Measurements from ENCODE around the gene CRTAC1. TPM values are rescaled to one million over a fixed set of nuclear protein-coding genes. Genes with fewer than 3 reads are reported as not detected.

The CRTAC1 gene
- total RNA-seq, 1 donor from 2014 or later, result 0.66 TPM

DNA sequence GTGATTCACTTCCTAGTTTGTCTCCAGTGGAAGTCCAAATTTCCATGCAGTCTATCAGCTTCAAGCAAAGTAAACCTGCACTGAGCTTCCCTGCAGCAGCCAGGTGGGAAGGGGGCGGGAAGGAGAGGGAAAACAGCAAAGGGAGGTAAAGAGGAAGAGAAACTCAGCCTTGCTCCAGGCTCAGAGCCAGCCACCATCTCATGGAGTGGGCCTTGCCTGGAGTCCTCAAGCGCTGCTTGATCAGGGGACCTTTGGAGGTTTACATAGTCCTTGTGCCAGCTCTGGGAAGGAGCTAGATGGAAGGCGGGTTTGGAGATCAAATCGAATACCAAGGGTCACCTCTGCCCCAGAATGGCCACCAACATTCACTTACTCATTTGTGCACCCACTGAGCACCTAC, 7.4 kb downstream of the CRTAC1 start:
- no peaks in the 10 kb centered on the region for H3K4me1 Mint-ChIP-seq (ENCODE audit: low read depth, unreplicated experiment)
- Histone ChIP-seq H3K4me1 (ENCODE audit: insufficient read depth, low read length) (no peaks in the 10 kb centered on the region), H3K4me3 (ENCODE audit: insufficient read depth, low read depth, low read length) (no peak overlapping the region), H3K79me2 (ENCODE audit: insufficient read depth, low read length) (no peaks in the 10 kb centered on the region), H3K9ac (ENCODE audit: low read length) (no peak overlapping the region), H3K27ac (ENCODE audit: low read depth, low read length) (no peak overlapping the region), H2AFZ (ENCODE audit: low read depth, low read length) (no peak overlapping the region), H3K27me3 (ENCODE audit: insufficient read depth, low read length) (peaks cover 10% of the 10 kb centered on the region), H3K9me3 (ENCODE audit: insufficient read depth, low read depth, low read length) (peaks cover 3% of the 10 kb centered on the region), H3K4me2 (ENCODE audit: low read length) (no peak overlapping the region), H4K20me1 (ENCODE audit: insufficient read depth, low read length) (no peaks in the 10 kb centered on the region), H3K36me3 (ENCODE audit: insufficient read depth, low read length) (no peaks in the 10 kb centered on the region)
- H3K4me3 Mint-ChIP-seq (ENCODE audit: unreplicated experiment), result no peak overlapping the region
- no peaks in the 10 kb centered on the region for H3K36me3 Mint-ChIP-seq (ENCODE audit: low read depth, unreplicated experiment)
- peaks cover 92% of the 10 kb centered on the region for H3K27me3 Mint-ChIP-seq (ENCODE audit: low read depth, unreplicated experiment)
- FAIRE-seq (no peak), DNase-seq (ENCODE audit: low read depth) (no peak)
- H3K9me3 Mint-ChIP-seq (ENCODE audit: unreplicated experiment), result no peaks in the 10 kb centered on the region
- no peak overlapping the region for H3K27ac Mint-ChIP-seq (ENCODE audit: unreplicated experiment)
- no peak for TF ChIP-seq EZH2 (IDR thresholded peaks at IDR 0.05; ENCODE audit: insufficient read depth, low read length)
- TF ChIP-seq, protein P1, sequence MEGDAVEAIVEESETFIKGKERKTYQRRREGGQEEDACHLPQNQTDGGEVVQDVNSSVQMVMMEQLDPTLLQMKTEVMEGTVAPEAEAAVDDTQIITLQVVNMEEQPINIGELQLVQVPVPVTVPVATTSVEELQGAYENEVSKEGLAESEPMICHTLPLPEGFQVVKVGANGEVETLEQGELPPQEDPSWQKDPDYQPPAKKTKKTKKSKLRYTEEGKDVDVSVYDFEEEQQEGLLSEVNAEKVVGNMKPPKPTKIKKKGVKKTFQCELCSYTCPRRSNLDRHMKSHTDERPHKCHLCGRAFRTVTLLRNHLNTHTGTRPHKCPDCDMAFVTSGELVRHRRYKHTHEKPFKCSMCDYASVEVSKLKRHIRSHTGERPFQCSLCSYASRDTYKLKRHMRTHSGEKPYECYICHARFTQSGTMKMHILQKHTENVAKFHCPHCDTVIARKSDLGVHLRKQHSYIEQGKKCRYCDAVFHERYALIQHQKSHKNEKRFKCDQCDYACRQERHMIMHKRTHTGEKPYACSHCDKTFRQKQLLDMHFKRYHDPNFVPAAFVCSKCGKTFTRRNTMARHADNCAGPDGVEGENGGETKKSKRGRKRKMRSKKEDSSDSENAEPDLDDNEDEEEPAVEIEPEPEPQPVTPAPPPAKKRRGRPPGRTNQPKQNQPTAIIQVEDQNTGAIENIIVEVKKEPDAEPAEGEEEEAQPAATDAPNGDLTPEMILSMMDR (IDR thresholded peaks at IDR 0.05; ENCODE audit: insufficient read depth, low read depth, low read length), result no peak

DNA sequence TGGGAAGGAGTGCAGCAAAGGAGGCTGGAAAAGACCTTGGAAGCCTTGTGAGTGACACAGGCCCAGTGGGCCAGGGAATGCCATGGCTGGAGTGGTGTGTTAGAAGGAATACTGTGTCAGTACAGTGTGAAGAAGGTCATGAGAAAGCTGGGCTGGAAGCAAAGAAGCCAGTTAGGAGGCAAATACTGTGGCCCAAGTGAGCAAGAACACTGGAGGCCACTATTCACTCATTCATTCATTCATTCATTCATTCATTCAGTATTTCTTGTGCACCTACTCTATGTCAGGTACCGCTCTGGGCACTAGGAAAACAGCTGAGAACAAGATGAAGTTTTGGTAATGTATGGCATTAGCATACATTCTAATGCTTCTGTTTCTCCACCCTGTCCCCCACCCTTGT, 9.6 kb downstream of the CRTAC1 start:
- no peaks in the 10 kb centered on the region for H3K4me1 ChIP-seq (ENCODE audit: insufficient read depth, low read length)
- Mint-ChIP-seq H3K4me1 (ENCODE audit: low read depth, unreplicated experiment) (no peaks in the 10 kb centered on the region), H3K9me3 (ENCODE audit: unreplicated experiment) (no peaks in the 10 kb centered on the region), H3K4me3 (ENCODE audit: unreplicated experiment) (no peak overlapping the region), H3K36me3 (ENCODE audit: low read depth, unreplicated experiment) (no peaks in the 10 kb centered on the region), H3K27ac (ENCODE audit: unreplicated experiment) (no peak overlapping the region), H3K27me3 (ENCODE audit: low read depth, unreplicated experiment) (peaks cover 85% of the 10 kb centered on the region)
- DNase-seq (ENCODE audit: low read depth) (no peak), FAIRE-seq (no peak)
- peaks cover 3% of the 10 kb centered on the region for H3K27me3 ChIP-seq (ENCODE audit: insufficient read depth, low read length)
- H3K9me3 ChIP-seq (ENCODE audit: insufficient read depth, low read depth, low read length), result no peaks in the 10 kb centered on the region
- no peak overlapping the region for H2AFZ ChIP-seq (ENCODE audit: low read depth, low read length)
- no peaks in the 10 kb centered on the region for H4K20me1 ChIP-seq (ENCODE audit: insufficient read depth, low read length)
- H3K9ac ChIP-seq (ENCODE audit: low read length), result no peak overlapping the region
- TF ChIP-seq, protein P1 (IDR thresholded peaks at IDR 0.05; ENCODE audit: insufficient read depth, low read depth, low read length), result no peak
- TF ChIP-seq EZH2 (IDR thresholded peaks at IDR 0.05; ENCODE audit: insufficient read depth, low read length), result no peak
- no peak overlapping the region for H3K27ac ChIP-seq (ENCODE audit: low read depth, low read length)
- no peaks in the 10 kb centered on the region for H3K36me3 ChIP-seq (ENCODE audit: insufficient read depth, low read length)
- H3K79me2 ChIP-seq (ENCODE audit: insufficient read depth, low read length), result no peaks in the 10 kb centered on the region
- H3K4me3 ChIP-seq (ENCODE audit: insufficient read depth, low read depth, low read length), result no peak overlapping the region
- no peak overlapping the region for H3K4me2 ChIP-seq (ENCODE audit: low read length)

DNA sequence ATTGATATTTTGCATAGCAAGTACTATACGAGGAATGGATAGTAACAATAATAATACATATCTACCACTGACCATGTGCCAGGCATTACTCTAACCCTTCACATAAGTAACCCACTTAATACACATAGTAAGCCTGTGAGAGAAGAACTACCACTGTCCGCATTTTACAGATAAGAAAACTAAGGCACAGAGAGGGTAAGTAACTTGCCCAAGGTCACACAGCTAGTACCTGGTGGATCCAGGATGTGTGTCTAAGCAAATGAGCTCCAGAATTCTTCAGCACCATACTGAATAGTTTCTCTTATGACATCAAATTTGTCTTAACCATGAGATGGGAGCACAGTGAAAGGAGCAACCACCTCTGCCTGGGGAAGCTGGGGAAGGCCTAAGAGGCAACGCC, 10.2 kb downstream of the CRTAC1 start:
- peaks cover 81% of the 10 kb centered on the region for H3K27me3 Mint-ChIP-seq (ENCODE audit: low read depth, unreplicated experiment)
- H3K27ac Mint-ChIP-seq (ENCODE audit: unreplicated experiment), result no peak overlapping the region
- no peaks in the 10 kb centered on the region for H3K4me1 ChIP-seq (ENCODE audit: insufficient read depth, low read length)
- H3K4me2 ChIP-seq (ENCODE audit: low read length), result no peak overlapping the region
- H3K9ac ChIP-seq (ENCODE audit: low read length), result no peak overlapping the region
- no peaks in the 10 kb centered on the region for H4K20me1 ChIP-seq (ENCODE audit: insufficient read depth, low read length)
- no peaks in the 10 kb centered on the region for H3K9me3 Mint-ChIP-seq (ENCODE audit: unreplicated experiment)
- H3K79me2 ChIP-seq (ENCODE audit: insufficient read depth, low read length), result no peaks in the 10 kb centered on the region
- H3K9me3 ChIP-seq (ENCODE audit: insufficient read depth, low read depth, low read length), result no peaks in the 10 kb centered on the region
- FAIRE-seq (no peak), DNase-seq (ENCODE audit: low read depth) (no peak)
- no peak for TF ChIP-seq EZH2 (IDR thresholded peaks at IDR 0.05; ENCODE audit: insufficient read depth, low read length)
- TF ChIP-seq, protein P1 (IDR thresholded peaks at IDR 0.05; ENCODE audit: insufficient read depth, low read depth, low read length), result no peak
- H2AFZ ChIP-seq (ENCODE audit: low read depth, low read length), result no peak overlapping the region
- no peaks in the 10 kb centered on the region for H3K36me3 Mint-ChIP-seq (ENCODE audit: low read depth, unreplicated experiment)
- H3K36me3 ChIP-seq (ENCODE audit: insufficient read depth, low read length), result no peaks in the 10 kb centered on the region
- peaks cover 3% of the 10 kb centered on the region for H3K27me3 ChIP-seq (ENCODE audit: insufficient read depth, low read length)
- H3K4me3 Mint-ChIP-seq (ENCODE audit: unreplicated experiment), result no peak overlapping the region
- no peak overlapping the region for H3K27ac ChIP-seq (ENCODE audit: low read depth, low read length)
- no peaks in the 10 kb centered on the region for H3K4me1 Mint-ChIP-seq (ENCODE audit: low read depth, unreplicated experiment)
- no peak overlapping the region for H3K4me3 ChIP-seq (ENCODE audit: insufficient read depth, low read depth, low read length)

Measured in astrocyte (in vitro differentiated cells and primary cell).